NCI-H524 (cell line): ENCODE results near the gene IFIT3.
"Not testable (repeated sequence)": the region's sequence is repeated elsewhere in the genome, so short reads cannot be mapped to it uniquely, and the experiment has no call there.

Source experiments
- DNase-seq, 2 experiments: peaks; one replicate each; lab custom pipeline; 2025; lab: John Stamatoyannopoulos, UW

IFIT3 gene

DNA sequence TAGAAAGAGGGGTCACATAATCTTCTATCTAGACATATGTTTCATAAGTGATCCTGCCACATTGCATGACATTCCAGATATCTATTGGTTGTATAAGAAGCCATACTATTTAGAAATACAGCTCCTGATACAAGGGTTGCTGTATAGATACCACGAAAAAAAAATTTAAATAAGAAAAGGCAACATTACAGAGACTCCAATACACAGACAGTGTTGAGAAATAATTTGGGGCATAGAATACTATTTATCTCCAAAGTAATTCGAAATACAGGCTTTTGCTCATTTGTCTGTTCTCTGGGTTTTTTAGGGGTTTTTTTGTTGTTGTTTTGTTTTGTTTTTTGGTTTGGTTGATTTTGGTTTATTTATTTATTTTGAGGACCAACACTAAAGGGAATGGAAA is 23.4 kb upstream of the IFIT3 start:
- no peak for DNase-seq

DNA sequence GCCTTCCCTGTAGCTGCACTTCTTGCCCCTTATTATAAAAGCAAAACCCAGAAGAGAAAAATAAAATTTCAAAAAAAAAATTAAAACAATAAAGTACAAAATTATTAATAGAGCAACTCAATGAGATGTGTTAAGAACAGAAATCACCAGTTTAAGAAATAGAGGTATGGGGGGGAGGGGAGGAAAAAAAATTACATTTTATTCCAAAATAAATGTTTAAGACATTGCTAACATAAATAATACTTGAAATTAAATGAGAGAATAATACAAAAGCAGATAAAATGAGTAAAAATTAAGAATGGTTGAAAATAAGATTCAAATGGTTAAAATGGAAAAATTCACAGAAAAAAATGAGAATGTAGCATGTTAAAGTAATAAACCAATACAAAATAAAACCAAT is 22.9 kb upstream of the IFIT3 start:
- no peak for DNase-seq

DNA sequence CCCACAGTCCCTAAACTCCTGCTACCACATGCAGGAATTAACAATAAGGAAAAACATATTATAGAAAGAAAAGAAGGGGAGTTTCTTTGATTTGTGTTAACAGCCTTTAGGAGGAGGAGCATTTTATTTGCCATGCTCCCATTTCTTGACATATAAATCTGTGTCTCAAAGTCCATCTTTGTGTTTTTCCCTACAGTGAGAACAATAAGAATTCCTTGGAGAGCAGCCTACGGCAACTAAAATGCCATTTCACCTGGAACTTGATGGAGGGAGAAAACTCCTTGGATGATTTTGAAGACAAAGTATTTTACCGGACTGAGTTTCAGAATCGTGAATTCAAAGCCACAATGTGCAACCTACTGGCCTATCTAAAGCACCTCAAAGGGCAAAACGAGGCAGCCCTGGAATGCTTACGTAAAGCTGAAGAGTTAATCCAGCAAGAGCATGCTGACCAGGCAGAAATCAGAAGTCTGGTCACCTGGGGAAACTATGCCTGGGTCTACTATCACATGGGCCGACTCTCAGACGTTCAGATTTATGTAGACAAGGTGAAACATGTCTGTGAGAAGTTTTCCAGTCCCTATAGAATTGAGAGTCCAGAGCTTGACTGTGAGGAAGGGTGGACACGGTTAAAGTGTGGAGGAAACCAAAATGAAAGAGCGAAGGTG is 21.9 kb upstream of the IFIT3 start:
- DNase-seq = no peak

DNA sequence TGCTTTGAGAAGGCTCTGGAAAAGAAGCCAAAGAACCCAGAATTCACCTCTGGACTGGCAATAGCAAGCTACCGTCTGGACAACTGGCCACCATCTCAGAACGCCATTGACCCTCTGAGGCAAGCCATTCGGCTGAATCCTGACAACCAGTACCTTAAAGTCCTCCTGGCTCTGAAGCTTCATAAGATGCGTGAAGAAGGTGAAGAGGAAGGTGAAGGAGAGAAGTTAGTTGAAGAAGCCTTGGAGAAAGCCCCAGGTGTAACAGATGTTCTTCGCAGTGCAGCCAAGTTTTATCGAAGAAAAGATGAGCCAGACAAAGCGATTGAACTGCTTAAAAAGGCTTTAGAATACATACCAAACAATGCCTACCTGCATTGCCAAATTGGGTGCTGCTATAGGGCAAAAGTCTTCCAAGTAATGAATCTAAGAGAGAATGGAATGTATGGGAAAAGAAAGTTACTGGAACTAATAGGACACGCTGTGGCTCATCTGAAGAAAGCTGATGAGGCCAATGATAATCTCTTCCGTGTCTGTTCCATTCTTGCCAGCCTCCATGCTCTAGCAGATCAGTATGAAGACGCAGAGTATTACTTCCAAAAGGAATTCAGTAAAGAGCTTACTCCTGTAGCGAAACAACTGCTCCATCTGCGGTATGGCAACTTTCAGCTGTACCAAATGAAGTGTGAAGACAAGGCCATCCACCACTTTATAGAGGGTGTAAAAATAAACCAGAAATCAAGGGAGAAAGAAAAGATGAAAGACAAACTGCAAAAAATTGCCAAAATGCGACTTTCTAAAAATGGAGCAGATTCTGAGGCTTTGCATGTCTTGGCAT is 21.1 kb upstream of the IFIT3 start:
- DNase-seq = no peak

DNA sequence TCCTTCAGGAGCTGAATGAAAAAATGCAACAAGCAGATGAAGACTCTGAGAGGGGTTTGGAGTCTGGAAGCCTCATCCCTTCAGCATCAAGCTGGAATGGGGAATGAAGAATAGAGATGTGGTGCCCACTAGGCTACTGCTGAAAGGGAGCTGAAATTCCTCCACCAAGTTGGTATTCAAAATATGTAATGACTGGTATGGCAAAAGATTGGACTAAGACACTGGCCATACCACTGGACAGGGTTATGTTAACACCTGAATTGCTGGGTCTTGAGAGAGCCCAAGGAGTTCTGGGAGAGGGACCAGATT is 20.6 kb upstream of the IFIT3 start:
- no peak for DNase-seq

DNA sequence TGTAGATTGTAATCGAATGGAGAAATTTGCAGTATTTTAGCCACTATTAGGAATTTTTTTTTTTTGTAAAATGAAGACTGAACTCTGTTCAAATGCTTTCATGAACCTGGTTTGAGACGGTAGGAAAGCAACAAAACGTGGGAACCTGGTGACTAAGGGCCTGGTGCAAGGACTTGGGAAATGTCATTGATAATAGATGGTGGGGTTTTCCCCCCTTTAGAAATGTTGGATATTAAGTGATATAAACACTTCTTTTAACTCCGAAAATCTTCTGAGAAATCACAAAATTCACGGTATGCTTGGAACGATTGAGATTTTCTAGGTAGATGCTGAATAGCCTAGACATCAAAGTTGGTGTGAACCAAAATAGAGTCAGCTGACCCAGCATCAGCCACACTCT is 19.5 kb upstream of the IFIT3 start:
- DNase-seq = no peak

DNA sequence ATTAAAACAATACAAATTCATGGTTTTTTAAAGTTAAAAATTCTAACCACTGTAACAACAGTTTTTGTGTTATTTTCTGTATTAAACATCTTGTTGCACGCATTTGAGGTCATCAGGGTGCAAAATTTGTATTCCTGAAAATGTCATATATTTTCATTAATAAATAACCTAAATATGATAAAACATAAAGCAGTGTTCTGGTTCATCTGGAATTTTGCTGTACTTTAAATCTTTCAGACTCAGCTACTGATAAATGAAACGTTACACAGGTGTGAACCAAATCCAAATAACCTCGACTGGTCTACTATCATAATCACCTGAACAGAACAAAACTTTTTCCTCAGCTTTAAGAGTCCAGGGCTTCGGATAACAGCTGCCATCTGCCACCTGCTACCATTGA is 19.1 kb upstream of the IFIT3 start:
- no peak for DNase-seq

DNA sequence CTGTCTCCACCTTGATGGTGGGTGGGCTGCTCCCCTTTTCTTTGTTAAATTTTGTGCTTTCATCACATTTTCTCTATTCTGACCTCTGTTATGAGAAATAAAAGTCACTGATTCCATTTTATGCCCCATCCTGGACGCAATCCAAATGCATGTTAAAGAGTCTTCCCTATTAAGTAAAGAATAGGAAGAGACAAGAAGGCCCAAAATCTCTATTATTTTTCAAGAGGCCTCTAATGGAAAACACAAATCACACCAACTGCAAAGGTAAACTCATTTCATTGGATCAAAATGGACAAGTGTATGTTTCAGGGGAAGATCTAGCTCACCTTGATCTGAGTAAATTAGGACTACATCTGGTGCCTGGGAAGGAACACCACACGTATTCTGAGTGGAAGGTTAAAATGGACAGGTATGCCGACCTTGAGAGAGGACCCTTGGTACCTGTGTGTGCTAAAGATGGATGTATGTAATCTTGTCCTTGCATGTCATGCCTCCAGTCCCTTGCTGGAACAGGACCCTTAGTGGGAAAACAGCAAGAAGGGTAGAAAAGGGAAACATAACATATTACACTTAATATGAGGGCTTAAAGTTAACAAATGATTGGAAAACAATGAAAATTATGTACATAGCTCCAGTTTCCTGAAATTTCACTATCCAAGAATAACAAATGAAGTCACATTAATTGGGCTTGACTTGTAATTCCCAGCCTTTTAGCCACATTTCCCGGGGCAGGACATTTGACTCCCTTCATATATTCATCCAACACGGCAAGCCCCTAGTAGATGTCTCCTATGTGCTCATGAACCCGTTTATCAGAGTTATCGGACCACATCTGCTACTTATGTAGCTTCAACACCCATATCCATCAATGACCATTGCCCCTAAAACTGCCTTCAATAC is 18.4 kb upstream of the IFIT3 start:
- DNase-seq = no peak

DNA sequence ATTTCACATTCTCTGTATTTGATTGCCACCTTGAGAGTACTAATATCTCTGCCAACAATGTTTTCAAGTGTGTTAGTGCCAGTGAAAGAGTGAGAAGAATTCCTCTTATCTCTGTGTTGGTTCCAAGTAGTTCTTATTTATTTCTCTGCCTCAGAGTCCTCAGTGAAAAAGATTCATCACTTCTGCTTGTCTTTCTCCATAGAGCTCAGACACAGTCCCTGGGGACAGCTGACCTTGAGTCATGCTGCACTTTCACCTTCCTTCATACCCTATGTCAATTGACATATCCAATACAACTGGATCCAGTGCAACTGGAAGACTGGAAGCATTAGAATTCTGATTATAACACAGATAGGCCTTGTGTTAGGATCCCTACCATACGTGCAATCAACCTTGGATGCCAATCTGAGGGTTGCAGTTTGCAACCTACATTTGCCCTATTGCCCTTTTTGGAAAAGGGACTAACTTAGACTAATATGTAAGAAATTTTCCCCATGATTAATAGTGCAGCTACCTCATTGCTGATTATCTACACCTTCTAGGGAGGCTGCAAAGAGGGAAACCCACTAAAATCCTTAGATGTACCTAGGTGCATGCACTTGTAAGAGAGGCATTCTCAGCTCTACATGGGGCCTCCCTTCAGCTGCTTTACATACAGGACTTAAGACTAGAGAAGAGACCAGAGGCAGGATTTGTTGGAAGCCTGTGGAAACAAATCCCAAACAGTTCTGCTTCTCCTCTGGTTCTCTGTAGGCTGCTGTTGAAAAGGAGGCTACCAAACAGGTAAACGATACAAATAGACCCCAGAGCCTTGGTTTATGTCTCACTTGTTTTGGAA is 17.5 kb upstream of the IFIT3 start:
- no peak for DNase-seq

DNA sequence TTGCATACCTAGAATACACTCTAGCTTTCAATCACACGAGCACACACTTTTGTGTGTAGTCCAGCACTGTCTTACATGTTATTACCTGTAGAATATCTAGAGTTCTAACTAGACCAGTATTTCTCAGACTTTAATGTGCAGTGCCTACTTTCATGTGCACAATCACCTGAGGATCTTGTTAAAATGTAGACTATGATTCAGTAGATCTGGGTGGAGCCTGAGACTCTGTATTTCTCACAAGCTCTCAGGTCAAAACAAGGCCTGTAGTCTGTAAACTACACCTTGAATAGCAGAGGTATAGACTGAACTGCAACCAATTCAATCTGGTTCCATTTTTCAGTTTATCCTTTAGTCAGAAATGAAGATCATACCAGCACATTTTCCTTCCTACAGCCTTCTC is 14.8 kb upstream of the IFIT3 start:
- no peak for DNase-seq

DNA sequence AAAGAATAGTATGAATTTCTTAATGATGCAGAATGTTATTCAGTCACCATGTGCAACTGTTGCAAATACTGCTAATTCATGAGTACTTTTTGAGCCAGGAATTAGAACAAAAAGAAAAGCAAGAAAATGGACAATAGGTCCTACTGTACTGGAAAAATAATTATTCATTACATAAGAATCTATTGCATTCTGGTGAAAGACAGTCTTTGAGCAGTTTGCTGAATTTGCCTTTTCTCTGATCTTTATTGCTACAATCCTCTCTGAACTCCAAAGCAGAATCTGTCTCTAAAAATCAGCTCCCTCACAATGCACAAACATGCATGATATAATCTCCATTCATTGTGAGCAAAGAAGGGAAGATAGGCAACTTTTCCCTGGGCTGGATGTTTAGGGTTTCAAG is 13.1 kb upstream of the IFIT3 start:
- DNase-seq = no peak

DNA sequence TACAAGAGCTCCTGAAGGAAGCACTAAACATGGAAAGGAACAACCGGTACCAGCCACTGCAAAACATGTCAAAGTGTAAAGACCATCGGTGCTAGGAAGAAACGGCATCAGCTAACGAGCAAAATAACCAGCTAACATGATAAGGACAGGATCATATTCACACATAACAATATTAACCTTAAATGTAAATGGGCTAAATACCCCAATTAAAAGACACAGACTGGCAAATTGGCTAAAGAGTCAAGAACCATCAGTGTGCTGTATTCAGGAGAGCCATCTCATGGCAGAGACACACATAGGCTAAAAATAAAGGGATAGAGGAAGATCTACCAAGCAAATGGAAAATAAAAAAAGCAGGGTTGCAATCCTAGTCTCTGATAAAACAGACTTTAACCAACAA is 9.8 kb upstream of the IFIT3 start:
- DNase-seq = not testable (repeated sequence)

DNA sequence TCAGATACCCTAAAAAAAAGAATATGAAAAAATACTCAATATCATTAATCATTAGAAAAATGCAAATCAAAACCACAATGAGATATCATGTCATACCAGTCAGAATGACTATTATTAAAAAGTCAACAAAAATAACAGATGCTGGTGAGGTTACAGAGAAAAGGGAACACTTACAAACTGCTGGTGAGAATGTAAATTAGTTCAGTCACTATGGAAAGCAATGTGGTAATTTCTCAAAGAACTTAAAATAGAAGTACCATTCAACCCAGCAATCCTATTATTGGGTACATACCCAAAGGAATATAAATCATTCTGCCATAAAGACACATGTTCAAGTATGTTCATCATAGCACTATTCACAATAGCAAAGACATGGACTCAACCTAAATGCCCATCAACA is 2.7 kb upstream of the IFIT3 start:
- not testable (repeated sequence) for DNase-seq

DNA sequence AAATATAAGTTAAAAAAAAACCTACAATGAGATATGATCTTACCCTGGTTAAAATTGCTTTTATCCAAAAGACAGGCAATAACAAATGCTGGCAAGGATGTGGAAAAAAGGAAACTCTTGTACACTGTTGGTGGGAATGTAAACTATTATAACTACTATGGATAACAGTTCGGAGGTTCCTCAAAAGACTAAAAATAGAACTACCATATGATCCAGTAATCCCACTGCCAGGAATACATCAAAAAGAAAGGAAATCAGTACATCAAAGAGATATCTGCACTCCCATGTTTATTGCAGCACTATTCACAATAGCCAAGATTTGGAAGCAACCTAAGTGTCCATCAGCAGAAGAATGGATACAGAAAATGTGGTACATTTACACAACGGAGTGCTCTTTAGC is 1.9 kb upstream of the IFIT3 start:
- DNase-seq = not testable (repeated sequence)

DNA sequence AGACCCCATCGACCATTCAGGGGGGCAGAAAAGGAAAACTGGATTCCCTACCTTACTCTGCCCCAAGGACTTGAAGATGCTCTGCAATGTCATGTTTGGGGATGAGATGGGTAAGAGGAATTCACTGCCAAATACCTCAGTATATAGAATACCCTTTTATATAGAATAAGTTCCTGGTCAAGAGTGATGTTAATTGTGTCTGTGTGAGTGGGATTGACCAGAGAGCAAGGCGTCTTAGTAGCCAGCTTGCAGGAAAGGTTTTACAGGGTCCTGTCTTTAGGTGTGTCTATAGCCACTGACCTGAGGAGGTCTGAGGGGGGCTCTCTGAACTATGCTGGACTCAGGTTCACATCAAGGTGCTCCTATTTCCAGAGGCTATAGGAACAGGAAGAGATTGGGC is 1.4 kb downstream of the IFIT3 start:
- no peak for DNase-seq

DNA sequence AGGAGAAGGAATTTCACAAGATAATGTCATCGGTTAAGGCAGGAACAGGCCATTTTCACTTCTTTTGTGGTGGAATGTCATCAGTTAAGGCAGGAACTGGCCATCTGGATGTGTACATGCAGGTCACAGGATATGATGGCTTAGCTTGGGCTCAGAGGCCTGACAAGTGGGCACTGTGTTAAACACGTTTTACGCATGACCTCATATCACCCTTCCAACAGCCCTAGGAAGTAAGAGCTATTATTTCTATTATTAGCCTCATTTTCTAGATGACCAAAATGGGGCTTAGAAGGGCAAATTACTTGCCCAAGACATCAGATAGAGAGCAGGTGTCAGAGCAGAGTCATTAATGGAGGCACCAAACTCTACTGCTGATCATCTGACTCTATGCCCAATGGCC is 2.2 kb downstream of the IFIT3 start:
- not testable (repeated sequence) for DNase-seq

DNA sequence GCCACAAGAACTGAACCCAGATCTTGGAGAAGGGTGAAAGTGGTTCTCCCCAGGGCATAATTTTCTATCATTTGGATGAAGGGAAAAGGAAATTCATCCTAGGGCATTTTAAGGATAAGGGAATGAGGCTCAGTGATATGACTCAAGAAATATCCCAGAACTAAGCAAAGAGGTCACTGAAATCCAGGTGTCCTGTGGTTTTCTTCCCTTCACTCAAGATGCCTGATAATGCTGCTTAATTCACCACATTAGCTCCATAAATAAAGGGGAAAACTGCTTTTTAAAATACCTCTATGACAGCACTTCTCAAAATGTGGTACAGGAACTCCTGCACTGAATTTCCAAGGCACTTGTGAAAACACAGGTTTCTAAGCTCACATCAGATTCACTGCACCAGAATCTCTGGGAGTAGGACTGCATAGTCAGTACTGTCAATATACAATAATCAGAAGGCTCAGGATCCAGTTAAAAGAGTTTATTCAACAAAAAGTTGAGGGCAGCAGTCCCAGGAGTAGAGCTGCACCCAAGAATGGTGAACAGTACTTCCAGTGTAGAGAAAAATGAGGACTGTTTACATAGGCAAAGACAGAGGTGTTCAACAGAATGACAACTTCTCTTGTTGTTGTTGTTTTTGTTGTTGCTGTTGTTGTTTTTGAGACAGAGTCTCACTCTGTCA is 2.9 kb downstream of the IFIT3 start:
- no peak for DNase-seq

DNA sequence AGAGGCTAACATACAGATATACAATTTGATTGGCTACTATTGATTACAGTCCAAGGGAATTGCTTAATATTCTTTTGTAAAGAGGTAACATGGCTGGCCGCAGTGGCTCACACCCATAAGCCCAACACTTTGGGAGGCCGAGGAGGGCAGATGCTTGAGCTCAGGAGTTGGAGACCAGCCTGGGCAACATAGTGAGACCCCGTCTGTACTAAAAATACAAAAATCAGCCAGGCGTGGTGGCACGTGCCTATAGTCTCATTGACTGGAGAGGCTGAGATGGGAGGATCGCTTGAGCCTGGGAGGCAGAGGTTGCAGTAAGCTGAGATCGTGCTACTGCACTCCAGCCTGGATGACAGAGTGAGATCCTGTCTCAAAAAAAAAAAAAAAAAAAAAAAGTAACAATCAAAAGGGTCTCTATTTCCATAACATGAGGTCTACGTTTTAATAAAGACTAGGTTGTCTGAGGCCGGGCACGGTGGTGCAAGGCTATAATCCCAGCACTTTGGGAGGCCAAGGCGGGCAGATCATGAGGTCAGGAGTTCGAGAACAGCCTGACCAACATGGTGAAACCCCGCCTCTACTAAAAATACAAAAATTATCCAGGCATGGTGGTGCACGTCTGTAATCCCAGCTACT is 3.8 kb downstream of the IFIT3 start:
- not testable (repeated sequence) for DNase-seq

DNA sequence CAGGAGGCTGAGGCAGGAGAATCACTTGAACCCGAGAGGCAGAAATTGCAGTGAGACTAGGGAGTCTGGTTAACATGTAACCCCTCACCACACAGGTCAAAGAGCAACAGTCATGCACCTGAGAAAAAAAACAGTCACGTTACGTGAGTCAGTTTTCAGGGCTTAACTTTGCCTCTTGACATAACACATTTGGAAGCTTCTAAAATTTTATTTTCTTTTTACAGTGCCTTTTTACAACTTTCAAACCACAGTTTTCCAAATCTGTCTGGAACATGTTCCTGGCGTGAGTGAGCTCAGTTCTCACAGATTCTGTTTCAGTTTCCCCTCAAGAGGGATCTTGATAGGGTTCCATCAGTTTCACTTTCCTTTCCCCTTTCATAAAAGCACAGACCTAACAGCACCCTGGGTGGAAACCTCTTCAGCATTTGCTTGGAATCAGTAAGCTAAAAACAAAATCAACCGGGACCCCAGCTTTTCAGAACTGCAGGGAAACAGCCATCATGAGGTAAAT is 4.4 kb downstream of the IFIT3 start:
- no peak for DNase-seq

DNA sequence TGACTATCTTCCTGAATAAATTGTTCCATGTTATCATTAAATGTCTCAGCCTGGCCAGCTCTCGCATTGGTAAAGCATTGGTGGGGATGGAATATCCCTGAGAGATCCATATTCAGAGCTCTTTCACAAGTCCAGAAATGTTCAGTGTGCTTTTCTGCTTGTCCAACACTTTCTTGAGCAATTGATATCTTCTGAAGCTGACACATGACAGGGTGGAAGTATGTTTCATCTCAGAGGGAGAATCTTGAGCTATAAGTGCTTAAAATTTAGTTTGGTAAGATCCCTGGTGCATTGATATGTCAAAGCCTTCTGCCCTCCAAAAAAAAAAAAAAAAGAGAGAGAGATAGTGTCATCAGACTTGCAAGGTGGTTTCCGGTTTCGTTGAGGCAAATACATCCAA is 7.4 kb downstream of the IFIT3 start:
- no peak for DNase-seq

DNA sequence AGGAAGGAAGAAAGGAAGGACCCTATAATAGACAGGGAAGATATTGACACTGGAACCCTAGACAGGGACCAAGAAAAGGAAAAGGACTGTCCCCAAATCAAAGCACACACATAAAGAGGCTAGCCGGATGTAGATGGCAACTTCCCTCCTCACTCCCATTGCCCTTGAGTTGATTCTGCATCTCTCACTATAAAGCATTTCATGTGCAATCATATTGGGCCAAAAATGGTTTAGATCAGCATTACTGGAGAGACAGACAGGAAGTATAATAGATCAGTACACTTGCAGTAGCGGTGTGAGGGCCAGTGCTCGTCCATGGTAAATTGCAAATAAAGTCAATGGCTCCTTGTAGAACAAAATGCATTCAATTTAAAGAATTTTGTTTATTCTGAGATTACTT is 8.4 kb downstream of the IFIT3 start:
- DNase-seq = no peak
